KMS-11 (cell line): ENCODE measurements around the gene HOXB6.
A peak's percentile ranks its signal among the peaks of the same experiment; 100 is the strongest.

Experiments
- H2AFZ ChIP-seq: fragments of 200-600 bp; sonication (generic); 2 replicates; pipeline ENCODE4 v1.6.1; 2016; ENCODE audit warnings: antibody characterized with exemption, mixed run types, low read depth
- H3K27ac ChIP-seq: fragments of 200-600 bp; sonication (generic); 2 replicates; pipeline ENCODE4 v1.6.1; 2016; ENCODE audit warnings: mild to moderate bottlenecking, mixed run types
- H3K27me3 ChIP-seq: fragments of 200-600 bp; sonication (generic); 2 replicates; pipeline ENCODE4 v1.6.1; 2017; ENCODE audit warnings: mild to moderate bottlenecking, low read depth, mixed run types, moderate library complexity; ENCODE audit not compliant: insufficient read depth
- H3K36me3 ChIP-seq: fragments of 200-600 bp; sonication (generic); 2 replicates; pipeline ENCODE4 v1.6.1; 2017; ENCODE audit warnings: mild to moderate bottlenecking, mixed run types; ENCODE audit not compliant: insufficient read depth
- H3K4me1 ChIP-seq: fragments of 200-600 bp; sonication (generic); 2 replicates; pipeline ENCODE4 v1.6.1; 2016; ENCODE audit warnings: mild to moderate bottlenecking, low read depth, mixed run types; ENCODE audit not compliant: poor library complexity, severe bottlenecking
- H3K4me2 ChIP-seq: fragments of 200-600 bp; sonication (generic); 2 replicates; pipeline ENCODE4 v1.7.0; 2016; ENCODE audit warnings: mild to moderate bottlenecking, mixed run types
- H3K4me3 ChIP-seq: fragments of 200-600 bp; sonication (generic); IDR thresholded peaks from 2 replicates; pipeline ENCODE4 v1.6.1; 2017; ENCODE audit warnings: low read depth, low read length, mixed read lengths; ENCODE audit not compliant: insufficient read depth
- H3K79me2 ChIP-seq: fragments of 200-600 bp; sonication (generic); 2 replicates; pipeline ENCODE4 v1.6.1; 2016; ENCODE audit warnings: low read depth, mixed run types; ENCODE audit not compliant: insufficient read depth
- H3K9ac ChIP-seq: fragments of 200-600 bp; sonication (generic); 2 replicates; pipeline ENCODE4 v1.6.1; 2016; ENCODE audit warnings: mild to moderate bottlenecking, mixed run types
- H4K20me1 ChIP-seq: fragments of 200-600 bp; sonication (generic); 2 replicates; pipeline ENCODE4 v1.6.1; 2016; ENCODE audit warnings: mild to moderate bottlenecking, mixed run types; ENCODE audit not compliant: insufficient read depth
- TF ChIP-seq, protein P1 (sequence below): fragments of 200-600 bp; sonication (generic); conservative IDR thresholded peaks from 2 replicates; pipeline ENCODE4 v1.6.1; 2017; ENCODE audit warnings: low read depth, mild to moderate bottlenecking, antibody characterized with exemption, low read length, moderate library complexity, mixed read lengths

HOXB6 gene

DNA sequence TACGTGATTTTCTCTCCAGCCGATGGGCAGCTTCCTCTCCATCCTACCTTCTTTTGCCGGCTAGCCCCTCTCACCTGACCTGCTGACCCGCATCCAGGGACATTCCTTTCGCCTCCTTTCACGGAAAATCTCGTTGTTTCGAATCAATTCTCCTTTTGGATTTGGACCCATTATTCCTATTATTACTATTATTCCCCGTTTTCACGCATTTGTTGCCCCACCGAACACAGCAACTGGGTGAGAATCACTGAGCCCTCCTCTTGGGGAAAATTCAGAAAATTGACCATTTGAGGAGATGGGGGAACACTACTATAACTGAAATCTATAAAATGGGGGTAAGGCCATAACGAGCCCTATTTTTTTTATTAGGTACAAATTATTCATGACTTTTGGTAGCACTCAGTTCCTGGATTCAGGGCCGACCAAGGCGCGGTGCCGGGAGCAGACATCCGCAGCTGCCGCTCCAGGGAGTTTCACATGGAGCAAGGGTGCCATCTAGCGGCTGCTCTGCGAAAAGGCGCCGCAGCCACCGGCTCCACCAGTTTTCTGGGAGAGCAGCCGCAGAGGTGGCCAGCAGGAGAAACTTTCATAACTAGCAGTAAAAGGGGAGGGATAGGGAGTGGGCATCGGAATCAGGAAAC lies 13.6 kb upstream of the HOXB6 start:
- H3K36me3 ChIP-seq = no peaks in the 10 kb centered on the region
- no peak overlapping the region for H2AFZ ChIP-seq
- no peak overlapping the region for H3K4me3 ChIP-seq
- H3K27me3 ChIP-seq = peaks cover 81% of the 10 kb centered on the region
- H3K9ac ChIP-seq = no peak overlapping the region
- H3K4me1 ChIP-seq = peaks cover 15% of the 10 kb centered on the region
- H3K79me2 ChIP-seq = no peaks in the 10 kb centered on the region
- H3K27ac ChIP-seq = no peak overlapping the region
- TF ChIP-seq, protein P1, sequence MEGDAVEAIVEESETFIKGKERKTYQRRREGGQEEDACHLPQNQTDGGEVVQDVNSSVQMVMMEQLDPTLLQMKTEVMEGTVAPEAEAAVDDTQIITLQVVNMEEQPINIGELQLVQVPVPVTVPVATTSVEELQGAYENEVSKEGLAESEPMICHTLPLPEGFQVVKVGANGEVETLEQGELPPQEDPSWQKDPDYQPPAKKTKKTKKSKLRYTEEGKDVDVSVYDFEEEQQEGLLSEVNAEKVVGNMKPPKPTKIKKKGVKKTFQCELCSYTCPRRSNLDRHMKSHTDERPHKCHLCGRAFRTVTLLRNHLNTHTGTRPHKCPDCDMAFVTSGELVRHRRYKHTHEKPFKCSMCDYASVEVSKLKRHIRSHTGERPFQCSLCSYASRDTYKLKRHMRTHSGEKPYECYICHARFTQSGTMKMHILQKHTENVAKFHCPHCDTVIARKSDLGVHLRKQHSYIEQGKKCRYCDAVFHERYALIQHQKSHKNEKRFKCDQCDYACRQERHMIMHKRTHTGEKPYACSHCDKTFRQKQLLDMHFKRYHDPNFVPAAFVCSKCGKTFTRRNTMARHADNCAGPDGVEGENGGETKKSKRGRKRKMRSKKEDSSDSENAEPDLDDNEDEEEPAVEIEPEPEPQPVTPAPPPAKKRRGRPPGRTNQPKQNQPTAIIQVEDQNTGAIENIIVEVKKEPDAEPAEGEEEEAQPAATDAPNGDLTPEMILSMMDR = peak; percentile 95
- H4K20me1 ChIP-seq = no peaks in the 10 kb centered on the region
- H3K4me2 ChIP-seq = peak overlapping the region; percentile 53; the same call in 1 of the 2 replicates

- no peak overlapping the region for H3K9ac ChIP-seq
- no peak overlapping the region for H3K4me3 ChIP-seq
- no peak overlapping the region for H2AFZ ChIP-seq
- H3K27me3 ChIP-seq = peaks cover 76% of the 10 kb centered on the region
- no peaks in the 10 kb centered on the region for H3K79me2 ChIP-seq
- H4K20me1 ChIP-seq = no peaks in the 10 kb centered on the region
- no peaks in the 10 kb centered on the region for H3K36me3 ChIP-seq
- no peak overlapping the region for H3K4me2 ChIP-seq
- TF ChIP-seq, protein P1 = no peak
- peaks cover 15% of the 10 kb centered on the region for H3K4me1 ChIP-seq
- no peak overlapping the region for H3K27ac ChIP-seq
Measured at GRCh38 chr17:48617471-48618255, 12.9 kb upstream of the HOXB6 start.

DNA sequence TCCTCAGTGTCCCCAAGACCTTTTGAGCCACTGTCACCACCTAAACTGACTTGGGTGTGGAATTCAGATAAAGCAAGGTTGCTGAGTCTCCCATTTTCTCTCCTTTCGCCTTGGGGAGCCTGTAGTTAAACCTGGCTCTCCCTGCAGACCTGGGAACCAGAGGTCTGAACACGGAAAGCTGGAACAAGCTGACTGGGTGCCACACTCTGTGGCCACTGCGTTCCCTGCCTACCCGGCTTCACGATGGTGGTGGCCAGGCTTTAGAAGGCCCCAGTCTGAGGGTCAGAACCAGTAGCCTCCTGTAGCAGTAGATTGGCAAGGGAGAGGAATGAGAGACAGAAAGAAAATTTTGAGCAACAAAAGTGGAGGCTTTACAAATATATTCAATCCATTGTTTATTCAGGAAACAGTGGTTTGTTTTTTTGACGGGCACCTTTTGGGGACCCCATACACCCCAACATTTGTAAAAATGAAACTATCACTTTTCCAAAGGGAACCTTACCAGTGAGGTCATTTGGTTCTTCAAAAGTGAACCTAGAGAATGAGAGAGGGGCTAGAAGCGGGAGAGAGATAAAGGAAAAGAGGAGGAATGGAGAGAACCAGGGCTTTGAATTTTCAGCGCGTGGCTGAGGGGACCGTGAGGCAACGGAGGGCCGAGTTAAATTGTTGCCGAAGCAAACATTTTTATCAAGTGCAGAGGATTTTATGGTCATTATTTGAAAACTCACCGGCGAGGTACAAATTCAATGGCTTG lies 12.1 kb upstream of the HOXB6 start:
- Histone ChIP-seq H2AFZ (no peak overlapping the region), H3K9ac (no peak overlapping the region), H3K4me1 (peaks cover 15% of the 10 kb centered on the region), H3K4me3 (no peak overlapping the region), H4K20me1 (no peaks in the 10 kb centered on the region), H3K36me3 (no peaks in the 10 kb centered on the region), H3K79me2 (no peaks in the 10 kb centered on the region), H3K27ac (no peak overlapping the region), H3K4me2 (no peak overlapping the region), H3K27me3 (peaks cover 69% of the 10 kb centered on the region)
- TF ChIP-seq, protein P1 = no peak

- TF ChIP-seq, protein P1 = no peak
- Histone ChIP-seq H3K27me3 (peaks cover 69% of the 10 kb centered on the region), H3K4me1 (peaks cover 15% of the 10 kb centered on the region), H4K20me1 (no peaks in the 10 kb centered on the region), H3K4me2 (no peak overlapping the region), H3K79me2 (no peaks in the 10 kb centered on the region), H3K27ac (no peak overlapping the region), H2AFZ (no peak overlapping the region), H3K4me3 (no peak overlapping the region), H3K36me3 (no peaks in the 10 kb centered on the region), H3K9ac (no peak overlapping the region)
Measured at GRCh38 chr17:48615963-48616716, 11.4 kb upstream of the HOXB6 start.
